H9 (cell line): Measurements from ENCODE around the gene MAML3. TPM values are rescaled to one million over a fixed set of nuclear protein-coding genes. Genes with fewer than 3 reads are reported as not detected.

Experiments
- DNase-seq: peaks from one replicate; pipeline ENCODE4 v3.0.0-alpha.2; 2017
- H2AFZ ChIP-seq: one replicate; pipeline ENCODE4 v1.6.1; 2013; ENCODE audit warnings: mild to moderate bottlenecking, low read length, control low read depth, moderate library complexity
- H2AK5ac ChIP-seq: 2 replicates; pipeline ENCODE4 v1.6.1; 2013; ENCODE audit warnings: low read length, control low read depth, mixed read lengths; ENCODE audit not compliant: insufficient read length
- H2BK120ac ChIP-seq: one replicate; pipeline ENCODE4 v1.6.1; 2013; ENCODE audit warnings: low read depth, mild to moderate bottlenecking, low read length, control low read depth, inconsistent platforms; ENCODE audit not compliant: poor library complexity, severe bottlenecking
- H2BK12ac ChIP-seq: 2 replicates; pipeline ENCODE4 v1.6.1; 2013; ENCODE audit warnings: low read length, control low read depth, mixed read lengths, low read depth; ENCODE audit not compliant: insufficient read length
- H2BK15ac ChIP-seq: 2 replicates; pipeline ENCODE4 v1.6.1; 2013; ENCODE audit warnings: low read depth, low read length, control low read depth
- H2BK20ac ChIP-seq: one replicate; pipeline ENCODE4 v1.6.1; 2013; ENCODE audit warnings: low read depth, mild to moderate bottlenecking, low read length, control low read depth, inconsistent platforms; ENCODE audit not compliant: poor library complexity, severe bottlenecking
- H2BK5ac ChIP-seq: 2 replicates; pipeline ENCODE4 v1.6.1; 2013; ENCODE audit warnings: low read length, control low read depth, mixed read lengths; ENCODE audit not compliant: insufficient read length
- H3K14ac ChIP-seq: 2 replicates; pipeline ENCODE4 v1.6.1; 2013; ENCODE audit warnings: low read length, control low read depth; ENCODE audit not compliant: insufficient read depth
- H3K18ac ChIP-seq: 2 replicates; pipeline ENCODE4 v1.6.1; 2013; ENCODE audit warnings: low read depth, mild to moderate bottlenecking, mixed read lengths, low read length, control low read depth; ENCODE audit not compliant: insufficient read length
- H3K23ac ChIP-seq: 2 replicates; pipeline ENCODE4 v1.6.1; 2013; ENCODE audit warnings: low read length, control low read depth, mixed read lengths, low read depth; ENCODE audit not compliant: insufficient read length
- H3K23me2 ChIP-seq: 2 replicates; pipeline ENCODE4 v1.6.1; 2013; ENCODE audit warnings: low read depth, mild to moderate bottlenecking, mixed read lengths, low read length, control low read depth; ENCODE audit not compliant: insufficient read length, poor library complexity, severe bottlenecking
- H3K27ac ChIP-seq: 2 replicates; pipeline ENCODE4 v1.5.1; 2013; ENCODE audit warnings: low read length, control low read depth, mixed read lengths, low read depth; ENCODE audit not compliant: insufficient read length
- H3K27me3 ChIP-seq: 2 replicates; pipeline ENCODE4 v1.6.1; 2013; ENCODE audit warnings: low read length, control low read depth, inconsistent platforms; ENCODE audit not compliant: insufficient read depth
- H3K4ac ChIP-seq: 2 replicates; pipeline ENCODE4 v1.6.1; 2013; ENCODE audit warnings: low read depth, mild to moderate bottlenecking, control low read depth, inconsistent platforms, low read length, moderate library complexity
- H3K4me1 ChIP-seq: 2 replicates; pipeline ENCODE4 v1.6.1; 2013; ENCODE audit warnings: low read length, control low read depth, inconsistent platforms; ENCODE audit not compliant: insufficient read depth
- H3K4me2 ChIP-seq: 2 replicates; pipeline ENCODE4 v1.6.1; 2013; ENCODE audit warnings: low read length, control low read depth, mixed read lengths; ENCODE audit not compliant: insufficient read length, insufficient read depth
- H3K56ac ChIP-seq: 2 replicates; pipeline ENCODE4 v1.6.1; 2013; ENCODE audit warnings: low read depth, mild to moderate bottlenecking, mixed read lengths, low read length, control low read depth; ENCODE audit not compliant: insufficient read length
- H3K79me1 ChIP-seq: 2 replicates; pipeline ENCODE4 v1.6.1; 2013; ENCODE audit warnings: low read depth, mild to moderate bottlenecking, moderate library complexity, low read length, control low read depth, inconsistent platforms; ENCODE audit not compliant: insufficient read depth, poor library complexity, severe bottlenecking
- H3K79me2 ChIP-seq: 2 replicates; pipeline ENCODE4 v1.6.1; 2013; ENCODE audit warnings: low read length, control low read depth, inconsistent platforms; ENCODE audit not compliant: insufficient read depth
- H3K9ac ChIP-seq: 2 replicates; pipeline ENCODE4 v1.6.1; 2013; ENCODE audit warnings: low read length, control low read depth, mixed read lengths; ENCODE audit not compliant: insufficient read length; ENCODE audit errors: extremely low read depth
- H3K9me3 ChIP-seq: one replicate; pipeline ENCODE4 v1.6.1; 2013; ENCODE audit warnings: low read depth, low read length, inconsistent platforms; ENCODE audit not compliant: control insufficient read depth
- H3T11ph ChIP-seq: one replicate; pipeline ENCODE4 v1.6.1; 2013; ENCODE audit warnings: mild to moderate bottlenecking, low read length, control low read depth, inconsistent platforms
- H4K20me1 ChIP-seq: one replicate; pipeline ENCODE4 v1.6.1; 2013; ENCODE audit not compliant: control insufficient read depth, insufficient read length, insufficient read depth
- H4K5ac ChIP-seq: 2 replicates; pipeline ENCODE4 v1.6.1; 2013; ENCODE audit warnings: low read depth, mild to moderate bottlenecking, mixed read lengths, low read length, control low read depth; ENCODE audit not compliant: insufficient read length
- H4K8ac ChIP-seq: replicated peaks from 2 replicates; pipeline ENCODE4 v1.6.1; 2013; ENCODE audit warnings: low read length, control low read depth, mixed read lengths, low read depth; ENCODE audit not compliant: insufficient read length
- H4K91ac ChIP-seq: 2 replicates; pipeline ENCODE4 v1.6.1; 2013; ENCODE audit warnings: low read depth, mild to moderate bottlenecking, moderate library complexity, mixed read lengths, low read length, control low read depth; ENCODE audit not compliant: insufficient read length
- H3K27ac Mint-ChIP-seq, 3 experiments: 2 replicates in 2 of 3; 3 replicates in 1 of 3; pipeline ENCODE4 v1.8.0; 2020 to 2021; ENCODE audit warnings: mixed read lengths in 3 of 3, mild to moderate bottlenecking in 1 of 3, moderate library complexity in 1 of 3
- H3K27me3 Mint-ChIP-seq: 2 replicates; pipeline ENCODE4 v1.8.0; 2021; ENCODE audit warnings: low read depth, mild to moderate bottlenecking, moderate library complexity, mixed read lengths
- H3K36me3 Mint-ChIP-seq, 3 experiments: 2 replicates in 2 of 3; 3 replicates in 1 of 3; pipeline ENCODE4 v1.8.0; 2020 to 2021; ENCODE audit warnings: low read depth in 3 of 3, mixed read lengths in 3 of 3; ENCODE audit not compliant: insufficient read depth in 1 of 3
- H3K4me1 Mint-ChIP-seq, 2 experiments: 2 replicates each; pipeline ENCODE4 v1.8.0; 2020; ENCODE audit warnings: mixed read lengths in 2 of 2
- H3K4me3 Mint-ChIP-seq, 2 experiments: 2 replicates in 1 of 2; 3 replicates in 1 of 2; pipeline ENCODE4 v1.8.0; 2020 to 2021; ENCODE audit warnings: mild to moderate bottlenecking in 2 of 2, mixed read lengths in 2 of 2, moderate library complexity in 1 of 2
- H3K9me3 Mint-ChIP-seq, 2 experiments: 2 replicates in 1 of 2; 3 replicates in 1 of 2; pipeline ENCODE4 v1.8.0; 2020; ENCODE audit warnings: mild to moderate bottlenecking in 2 of 2, mixed read lengths in 2 of 2, moderate library complexity in 1 of 2
- CTCF ChIP-seq: fragments of 200-600 bp; sonication (generic); conservative IDR thresholded peaks from 3 replicates; pipeline ENCODE4 v1.8.0; 2021; ENCODE audit warnings: antibody characterized with exemption, mild to moderate bottlenecking
- WGBS: extraction: QIAGEN DNeasy Blood & Tissue Kit; methylation state at CpG from one replicate; pipeline ENCODE4 v1.1.7; 2013; ENCODE audit warnings: missing lambda C conversion rate, low lambda C conversion rate, mixed read lengths; ENCODE audit not compliant: insufficient read length; ENCODE audit errors: extremely low coverage; 5-methylcytosine and 5-hydroxymethylcytosine counted together
- total RNA-seq: library from RNA; stranded (reverse); gene quantifications from 2 replicates; pipeline ENCODE4 v1.2.1, GENCODE V29; 2021

MAML3 gene
- total RNA-seq, 1 experiment from 2014 or later = 3.9 TPM

GRCh38 chr4:139920486-139921002 is 233.4 kb downstream of the MAML3 start:
- WGBS = no CpG with 5 or more reads among the region's 3 CpGs
- no peak overlapping the region for H3T11ph ChIP-seq
- no peak overlapping the region for H4K91ac ChIP-seq
- H2AFZ ChIP-seq = no peak overlapping the region
- H3K23me2 ChIP-seq = no peaks in the 10 kb centered on the region
- H2BK12ac ChIP-seq = no peak overlapping the region
- no peak for TF ChIP-seq CTCF
- H3K4me1 ChIP-seq = peaks cover 5% of the 10 kb centered on the region; the same call in 1 of the 2 replicates
- no peak overlapping the region for H3K23ac ChIP-seq
- H3K9ac ChIP-seq = no peak overlapping the region
- H3K9me3 ChIP-seq = no peaks in the 10 kb centered on the region
- no peak overlapping the region for H2BK20ac ChIP-seq
- H3K4me2 ChIP-seq = no peak overlapping the region
- no peaks in the 10 kb centered on the region for H4K20me1 ChIP-seq
- H2BK5ac ChIP-seq = no peak overlapping the region
- H3K27ac ChIP-seq = no peak overlapping the region
- H4K8ac ChIP-seq = no peak overlapping the region
- no peaks in the 10 kb centered on the region for H3K27me3 ChIP-seq
- H3K27ac Mint-ChIP-seq = no peak overlapping the region
- no peaks in the 10 kb centered on the region for H3K79me1 ChIP-seq
- no peak overlapping the region for H2BK15ac ChIP-seq
- no peak overlapping the region for H3K56ac ChIP-seq
- no peak overlapping the region for H3K18ac ChIP-seq
- no peak overlapping the region for H4K5ac ChIP-seq
- no peak overlapping the region for H2BK120ac ChIP-seq
- no peak for DNase-seq
- no peaks in the 10 kb centered on the region for H3K79me2 ChIP-seq
- H3K4me3 Mint-ChIP-seq = no peak overlapping the region
- no peaks in the 10 kb centered on the region for H3K36me3 Mint-ChIP-seq
- H3K14ac ChIP-seq = no peak overlapping the region
- peaks cover 41 to 50% of the 10 kb centered on the region in 2 experiments for H3K4me1 Mint-ChIP-seq
- peaks cover 7% of the 10 kb centered on the region for H3K27me3 Mint-ChIP-seq
- H3K9me3 Mint-ChIP-seq = no peaks in the 10 kb centered on the region
- no peak overlapping the region for H3K4ac ChIP-seq
- H2AK5ac ChIP-seq = no peak overlapping the region
